IMR-90 (cell line): Measurements from ENCODE around the gene ADGRL3.

ENCODE experiments used
- BHLHE40 ChIP-seq: fragments of 150-350 bp; IDR thresholded peaks from 2 replicates; pipeline ENCODE4 v1.6.1; 2016; ENCODE audit warnings: mild to moderate bottlenecking, low read depth, low read length
- CEBPB ChIP-seq: IDR thresholded peaks from 2 replicates; pipeline ENCODE4 v1.6.1; 2012; ENCODE audit warnings: low read depth, low read length, improper control_type of control experiment
- CTCF ChIP-seq: conservative IDR thresholded peaks from 2 replicates; pipeline ENCODE4 v1.5.1; 2012; ENCODE audit warnings: mild to moderate bottlenecking, low read depth, low read length, improper control_type of control experiment
- FOS ChIP-seq: fragments of 150-350 bp; IDR thresholded peaks from 2 replicates; pipeline ENCODE4 v1.6.1; 2016; ENCODE audit warnings: low read depth, low read length
- MAZ ChIP-seq: IDR thresholded peaks from 2 replicates; pipeline ENCODE4 v1.6.1; 2012; ENCODE audit warnings: low read depth, mild to moderate bottlenecking, low read length, improper control_type of control experiment, moderate library complexity, borderline replicate concordance
- MXI1 ChIP-seq: IDR thresholded peaks from 2 replicates; pipeline ENCODE4 v1.6.1; 2012; ENCODE audit warnings: low read depth, mild to moderate bottlenecking, low read length, moderate library complexity, borderline replicate concordance
- NFE2L2 ChIP-seq: fragments of 150-350 bp; IDR thresholded peaks from 2 replicates; pipeline ENCODE4 v1.6.1; 2016; ENCODE audit warnings: low read depth, mild to moderate bottlenecking, low read length
- POLR2A ChIP-seq: IDR thresholded peaks from 2 replicates; pipeline ENCODE4 v1.6.1; 2012; ENCODE audit warnings: mild to moderate bottlenecking, low read depth, low read length
- RAD21 ChIP-seq: IDR thresholded peaks from 2 replicates; pipeline ENCODE4 v1.6.1; 2012; ENCODE audit warnings: low read length, improper control_type of control experiment
- RCOR1 ChIP-seq: IDR thresholded peaks from 2 replicates; pipeline ENCODE4 v1.6.1; 2012; ENCODE audit warnings: mild to moderate bottlenecking, low read length, improper control_type of control experiment; ENCODE audit not compliant: insufficient replicate concordance
- RFX5 ChIP-seq: IDR thresholded peaks from 2 replicates; pipeline ENCODE4 v1.8.0; 2012; ENCODE audit warnings: low read depth, mild to moderate bottlenecking, low read length, moderate library complexity
- SMC3 ChIP-seq: fragments of 150-350 bp; IDR thresholded peaks from 2 replicates; pipeline ENCODE4 v1.6.1; 2016; ENCODE audit warnings: low read depth, mild to moderate bottlenecking, antibody characterized with exemption, low read length, moderate library complexity
- USF2 ChIP-seq: fragments of 150-350 bp; IDR thresholded peaks from 2 replicates; pipeline ENCODE4 v1.6.1; 2017; ENCODE audit warnings: mild to moderate bottlenecking, antibody characterized with exemption, low read length, low read depth

GRCh38 chr4:61521451-61521850, 321.3 kb downstream of the ADGRL3 start:
- TF ChIP-seq NFE2L2, result no peak
- TF ChIP-seq CTCF, result no peak
- no peak for TF ChIP-seq RFX5
- no peak for TF ChIP-seq MXI1
- TF ChIP-seq CEBPB, result no peak
- no peak for TF ChIP-seq SMC3
- TF ChIP-seq RCOR1, result no peak
- TF ChIP-seq POLR2A, result no peak
- TF ChIP-seq USF2, result no peak
- TF ChIP-seq RAD21, result no peak
- no peak for TF ChIP-seq BHLHE40
- no peak for TF ChIP-seq MAZ
- TF ChIP-seq FOS, result no peak
